Endothelial cell of umbilical vein (primary cell): ENCODE data around the gene BET1. TPM values are rescaled to one million over a fixed set of nuclear protein-coding genes. Genes with fewer than 3 reads are reported as not detected.

Source experiments
- BruUV-seq: library from RNA; stranded (reverse); fragments of 400-500 nt; replicated peaks from 2 replicates; lab custom pipeline; 2021; lab: Mats Ljungman, UMichigan
- CTCF ChIA-PET: fragments of 300-600, 350-600 bp; sonication (Branson Sonifier 250); formaldehyde crosslinking; loops from one replicate; lab custom pipeline; 2021; ENCODE audit warnings: antibody characterized with exemption, inconsistent platforms; lab: Charles Lee
- POLR2A ChIA-PET: fragments of 300-600, 350-600 bp; sonication (Branson Sonifier 250); formaldehyde crosslinking; loops from one replicate; lab custom pipeline; 2021; ENCODE audit warnings: antibody characterized with exemption, inconsistent platforms; lab: Charles Lee
- DNase-seq: peaks from one replicate; pipeline ENCODE4 v3.0.0-alpha.2; 2011; ENCODE audit warnings: low read depth, low spot score
- FAIRE-seq: peaks from 2 replicates; lab custom pipeline; 2011; peaks lifted over from hg19 to GRCh38; lab: Jason Lieb, UNC
- H2AFZ ChIP-seq: 2 replicates; pipeline ENCODE4 v1.6.0; 2012; ENCODE audit warnings: low read depth, low read length, control low read depth, inconsistent platforms
- H3K27ac ChIP-seq: 2 replicates; pipeline ENCODE4 v1.5.1; 2011; ENCODE audit warnings: low read depth, mild to moderate bottlenecking, control low read depth, low read length, moderate library complexity; ENCODE audit not compliant: insufficient read depth
- H3K27me3 ChIP-seq, 2 experiments: 2 replicates each; pipeline versions ENCODE4 v1.6.0 to v1.6.1; 2011; ENCODE audit warnings: low read length in 2 of 2, mixed read lengths in 1 of 2; ENCODE audit not compliant: control insufficient read depth in 2 of 2, insufficient read depth in 2 of 2
- H3K36me3 ChIP-seq, 2 experiments: 2 replicates in 1 of 2; 3 replicates in 1 of 2; pipeline ENCODE4 v1.5.1; 2011; ENCODE audit warnings: low read length in 2 of 2, mild to moderate bottlenecking in 1 of 2, moderate library complexity in 1 of 2; ENCODE audit not compliant: control insufficient read depth in 2 of 2, insufficient read depth in 2 of 2; ENCODE audit errors: extremely low read depth in 1 of 2
- H3K4me1 ChIP-seq: 3 replicates; pipeline ENCODE4 v1.5.1; 2011; ENCODE audit warnings: mild to moderate bottlenecking, low read length; ENCODE audit not compliant: control insufficient read depth, insufficient read depth; ENCODE audit errors: extremely low read depth
- H3K4me2 ChIP-seq: 2 replicates; pipeline ENCODE4 v1.6.1; 2011; ENCODE audit warnings: low read length, control low read depth, mixed read lengths; ENCODE audit not compliant: insufficient read depth
- H3K4me3 ChIP-seq, 3 experiments: fragments of 200-600 bp in 1 of 3; sonication (generic), shearing (Covaris generic) in 1 of 3; replicated peaks in 1 of 3; 2 replicates each; pipeline ENCODE4 v1.5.1; 2011 to 2016; ENCODE audit warnings: control low read depth in 3 of 3, low read length in 3 of 3, mild to moderate bottlenecking in 2 of 3, inconsistent platforms in 1 of 3, low read depth in 1 of 3, moderate library complexity in 1 of 3; ENCODE audit not compliant: insufficient read depth in 1 of 3
- H3K79me2 ChIP-seq: 2 replicates; pipeline ENCODE4 v1.6.0; 2012; ENCODE audit warnings: low read length, inconsistent platforms; ENCODE audit not compliant: control insufficient read depth, insufficient read depth
- H3K9ac ChIP-seq: replicated peaks from 2 replicates; pipeline ENCODE3; 2011; ENCODE audit warnings: low read length, control low read depth; ENCODE audit not compliant: insufficient read depth; ENCODE audit errors: extremely low read depth
- H3K9me1 ChIP-seq: replicated peaks from 3 replicates; pipeline ENCODE4 v1.6.0; 2011; ENCODE audit warnings: mild to moderate bottlenecking, low read length; ENCODE audit not compliant: control insufficient read depth, insufficient read depth; ENCODE audit errors: extremely low read depth
- H3K9me3 ChIP-seq: replicated peaks from 2 replicates; pipeline ENCODE4 v1.5.1; 2012; ENCODE audit warnings: low read length, inconsistent platforms; ENCODE audit not compliant: control insufficient read depth, insufficient read depth
- H4K20me1 ChIP-seq: replicated peaks from 2 replicates; pipeline ENCODE3; 2011; ENCODE audit warnings: mild to moderate bottlenecking, low read length; ENCODE audit not compliant: control insufficient read depth, insufficient read depth; ENCODE audit errors: extremely low read depth
- EZH2 ChIP-seq: IDR thresholded peaks from 2 replicates; pipeline ENCODE4 v1.6.1; 2012; ENCODE audit warnings: borderline replicate concordance, low read depth, mild to moderate bottlenecking, moderate library complexity, low read length, inconsistent platforms; ENCODE audit not compliant: severe bottlenecking
- FOS ChIP-seq: IDR thresholded peaks from 2 replicates; pipeline ENCODE4 v1.6.1; 2011; ENCODE audit warnings: mild to moderate bottlenecking, low read length, moderate library complexity, borderline replicate concordance; ENCODE audit not compliant: insufficient read depth
- GATA2 ChIP-seq: IDR thresholded peaks from 2 replicates; pipeline ENCODE4 v1.7.0; 2011; ENCODE audit warnings: low read depth, mild to moderate bottlenecking, moderate library complexity, mixed read lengths, low read length; ENCODE audit not compliant: insufficient read length, insufficient read depth
- JUN ChIP-seq: IDR thresholded peaks from 2 replicates; pipeline ENCODE4 v1.6.1; 2011; ENCODE audit warnings: borderline replicate concordance, low read depth; ENCODE audit not compliant: insufficient read length, insufficient read depth
- MYC ChIP-seq: IDR thresholded peaks from one replicate; pipeline ENCODE4 v1.6.1; 2011; ENCODE audit warnings: mild to moderate bottlenecking, low read depth, low read length
- POLR2A ChIP-seq: IDR thresholded peaks from 2 replicates; pipeline ENCODE4 v1.6.1; 2012; ENCODE audit warnings: low read depth, mild to moderate bottlenecking, control low read depth, low read length
- POLR2AphosphoS5 ChIP-seq: IDR thresholded peaks from 2 replicates; pipeline ENCODE4 v1.6.1; 2012; ENCODE audit warnings: low read depth, mild to moderate bottlenecking, control low read depth, low read length, moderate library complexity; ENCODE audit not compliant: insufficient read depth
- dilution Hi-C: fragments of 300-500 bp; cut with MboI; formaldehyde crosslinking; loops from one replicate; pipeline ENCODE4 v1.15.0; 2019; ENCODE audit warnings: low sequenced_read_pairs; ENCODE audit not compliant: extremely low pct_ligation_motif_present
- intact Hi-C: fragments of 100-400 bp; cut with micrococcal nuclease; formaldehyde crosslinking; loops from one replicate; pipeline ENCODE4 v1.10.0; 2022
- polyA plus RNA-seq, 4 experiments: library from polyadenylated mRNA; depleted of rRNA in 3 of 4; stranded (reverse) in 3 of 4; unstranded in 1 of 4; fragments of >200 nt; gene quantifications; 2 replicates each; pipeline versions ENCODE4 v1.2.1 to v1.2.3, GENCODE V29; 2011 to 2012; ENCODE audit warnings: missing spikeins in 1 of 4
- total RNA-seq: library from RNA; stranded (reverse); gene quantifications from 2 replicates; pipeline ENCODE4 v1.2.3, GENCODE V29; 2021
- TF ChIP-seq, protein P1 (sequence below), 2 donors: IDR thresholded peaks; 1 replicate in 1 of 2; 2 replicates in 1 of 2; pipeline ENCODE4 v1.5.1; 2011; ENCODE audit warnings: low read length in 2 of 2, mild to moderate bottlenecking in 2 of 2, moderate library complexity in 2 of 2, control low read depth in 1 of 2, inconsistent platforms in 1 of 2, low read depth in 1 of 2; ENCODE audit not compliant: insufficient read depth in 1 of 2; ENCODE audit errors: extremely low read depth in 1 of 2

BET1 gene
- total and polyA plus RNA-seq, 2 donors (not counting 3 experiments of a cell fraction or from before 2014, with no cell fraction given) = 21.9 to 28.4 TPM

- H3K27me3 ChIP-seq = peaks cover 23 to 39% of the 10 kb centered on the region in 2 experiments
- no peaks in the 10 kb centered on the region for H3K9me3 ChIP-seq
- no peak overlapping the region for H3K27ac ChIP-seq
- H3K4me1 ChIP-seq = peaks cover 22% of the 10 kb centered on the region
- H3K4me3 ChIP-seq = no peak overlapping the region
- H3K9ac ChIP-seq = no peak overlapping the region
- no peak for FAIRE-seq
- intact Hi-C loops = no loop called here
- POLR2A ChIA-PET = no interaction called here
- no peak for TF ChIP-seq FOS
- TF ChIP-seq POLR2AphosphoS5 = no peak
- TF ChIP-seq GATA2 = no peak
- TF ChIP-seq, protein P1, sequence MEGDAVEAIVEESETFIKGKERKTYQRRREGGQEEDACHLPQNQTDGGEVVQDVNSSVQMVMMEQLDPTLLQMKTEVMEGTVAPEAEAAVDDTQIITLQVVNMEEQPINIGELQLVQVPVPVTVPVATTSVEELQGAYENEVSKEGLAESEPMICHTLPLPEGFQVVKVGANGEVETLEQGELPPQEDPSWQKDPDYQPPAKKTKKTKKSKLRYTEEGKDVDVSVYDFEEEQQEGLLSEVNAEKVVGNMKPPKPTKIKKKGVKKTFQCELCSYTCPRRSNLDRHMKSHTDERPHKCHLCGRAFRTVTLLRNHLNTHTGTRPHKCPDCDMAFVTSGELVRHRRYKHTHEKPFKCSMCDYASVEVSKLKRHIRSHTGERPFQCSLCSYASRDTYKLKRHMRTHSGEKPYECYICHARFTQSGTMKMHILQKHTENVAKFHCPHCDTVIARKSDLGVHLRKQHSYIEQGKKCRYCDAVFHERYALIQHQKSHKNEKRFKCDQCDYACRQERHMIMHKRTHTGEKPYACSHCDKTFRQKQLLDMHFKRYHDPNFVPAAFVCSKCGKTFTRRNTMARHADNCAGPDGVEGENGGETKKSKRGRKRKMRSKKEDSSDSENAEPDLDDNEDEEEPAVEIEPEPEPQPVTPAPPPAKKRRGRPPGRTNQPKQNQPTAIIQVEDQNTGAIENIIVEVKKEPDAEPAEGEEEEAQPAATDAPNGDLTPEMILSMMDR (IDR thresholded peaks at IDR 0.05; ENCODE audit: extremely low read depth in 1 of 2, insufficient read depth in 1 of 2, low read depth in 1 of 2, low read length in 2 of 2) = no peak
- TF ChIP-seq POLR2A = no peak
- no peak for TF ChIP-seq EZH2
- no peak for TF ChIP-seq JUN
- no peak for TF ChIP-seq MYC
- DNase-seq = no peak
- no peaks in the 10 kb centered on the region for H3K36me3 ChIP-seq
- CTCF ChIA-PET = interaction anchor here (1.1 to 2.8 kb wide), 5 partner anchors 12 to 142 kb away, joined by 3 to 15 read pairs (median 4); no protein-coding TSS in a partner anchor
- no peak overlapping the region for H2AFZ ChIP-seq
- dilution Hi-C loops = no loop called here
- no TSS peak for BruUV-seq
- H3K9me1 ChIP-seq = no peaks in the 10 kb centered on the region
- H4K20me1 ChIP-seq = no peaks in the 10 kb centered on the region
- H3K4me2 ChIP-seq = peak overlapping the region; percentile 92
- no peaks in the 10 kb centered on the region for H3K79me2 ChIP-seq
Observed at GRCh38 chr7:94040254-94040653, 36.1 kb upstream of the BET1 start.
